GM19397 (cell line): ENCODE results near the gene TRIM38.
"Not testable (repeated sequence)": the region's sequence is repeated elsewhere in the genome, so short reads cannot be mapped to it uniquely, and the experiment has no call there.

Experiments used
- ATAC-seq: cut with Tn5 transposase; IDR thresholded peaks from one replicate; pipeline ENCODE4 v1.9.1; 2021; ENCODE audit warnings: mild to moderate bottlenecking, moderate library complexity; ENCODE audit not compliant: unreplicated experiment

Gene TRIM38

DNA sequence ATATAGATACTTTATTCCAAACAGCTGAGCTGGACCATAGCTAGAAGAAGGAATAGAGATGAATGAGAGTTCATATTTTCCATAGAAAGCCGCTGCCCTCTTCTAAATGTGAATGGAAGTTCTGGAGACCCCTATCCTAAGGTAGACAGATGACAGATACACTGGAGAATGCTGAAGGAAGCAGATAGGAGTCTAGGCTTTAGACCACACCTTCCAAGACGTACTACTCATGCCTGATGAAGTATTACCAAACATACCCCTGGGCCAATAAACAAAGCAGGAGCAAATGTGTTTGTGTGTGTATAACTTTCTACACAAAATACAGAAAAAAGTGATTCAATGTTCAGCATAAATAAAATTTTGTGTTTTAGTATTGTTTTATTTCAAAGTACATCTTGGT is 23.0 kb upstream of the TRIM38 start:
- ATAC-seq = no peak

DNA sequence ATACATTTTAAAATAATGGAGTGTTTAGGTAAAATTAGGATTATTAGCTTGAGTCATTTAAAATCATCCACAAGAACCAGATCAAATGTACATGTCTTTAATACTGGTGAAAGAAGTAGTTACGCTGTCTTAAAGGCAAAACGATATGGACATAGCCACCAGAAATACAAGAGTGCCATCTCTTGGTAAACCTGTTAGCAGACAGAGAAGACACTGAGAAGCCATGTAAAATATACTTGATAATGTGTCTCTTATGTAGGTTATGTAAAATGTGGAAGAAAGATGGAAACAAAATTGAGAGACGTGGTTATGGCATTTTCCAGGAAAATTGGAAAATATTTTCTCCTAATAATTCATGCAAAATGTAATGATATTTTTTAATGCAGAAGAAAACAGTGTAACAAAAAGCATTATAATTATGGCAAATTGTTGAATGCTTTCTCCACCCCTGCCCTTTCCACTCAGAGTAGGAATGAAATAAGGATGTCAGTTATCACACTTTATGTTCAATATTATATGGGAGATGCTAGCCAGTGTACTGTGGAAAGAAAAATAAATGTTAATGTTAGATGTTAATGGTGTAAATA is 19.9 kb upstream of the TRIM38 start:
- ATAC-seq = no peak

DNA sequence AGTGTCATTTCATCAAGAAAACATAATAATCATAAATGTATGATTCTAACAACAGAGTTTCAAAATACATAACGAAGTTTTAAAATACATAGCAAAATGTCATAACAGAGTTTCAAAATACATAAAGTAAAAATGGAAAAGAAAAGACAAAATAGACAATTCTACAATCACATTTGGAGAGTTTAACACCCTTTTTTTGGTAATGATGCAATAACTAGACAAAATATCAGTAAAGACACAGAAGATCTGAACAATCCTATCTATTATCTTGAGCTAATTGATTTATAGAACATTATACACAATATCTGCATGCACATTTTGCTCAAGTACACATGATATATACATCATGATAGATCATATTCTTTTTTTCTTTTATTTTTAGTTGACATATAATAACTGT is 18.7 kb upstream of the TRIM38 start:
- ATAC-seq = no peak

DNA sequence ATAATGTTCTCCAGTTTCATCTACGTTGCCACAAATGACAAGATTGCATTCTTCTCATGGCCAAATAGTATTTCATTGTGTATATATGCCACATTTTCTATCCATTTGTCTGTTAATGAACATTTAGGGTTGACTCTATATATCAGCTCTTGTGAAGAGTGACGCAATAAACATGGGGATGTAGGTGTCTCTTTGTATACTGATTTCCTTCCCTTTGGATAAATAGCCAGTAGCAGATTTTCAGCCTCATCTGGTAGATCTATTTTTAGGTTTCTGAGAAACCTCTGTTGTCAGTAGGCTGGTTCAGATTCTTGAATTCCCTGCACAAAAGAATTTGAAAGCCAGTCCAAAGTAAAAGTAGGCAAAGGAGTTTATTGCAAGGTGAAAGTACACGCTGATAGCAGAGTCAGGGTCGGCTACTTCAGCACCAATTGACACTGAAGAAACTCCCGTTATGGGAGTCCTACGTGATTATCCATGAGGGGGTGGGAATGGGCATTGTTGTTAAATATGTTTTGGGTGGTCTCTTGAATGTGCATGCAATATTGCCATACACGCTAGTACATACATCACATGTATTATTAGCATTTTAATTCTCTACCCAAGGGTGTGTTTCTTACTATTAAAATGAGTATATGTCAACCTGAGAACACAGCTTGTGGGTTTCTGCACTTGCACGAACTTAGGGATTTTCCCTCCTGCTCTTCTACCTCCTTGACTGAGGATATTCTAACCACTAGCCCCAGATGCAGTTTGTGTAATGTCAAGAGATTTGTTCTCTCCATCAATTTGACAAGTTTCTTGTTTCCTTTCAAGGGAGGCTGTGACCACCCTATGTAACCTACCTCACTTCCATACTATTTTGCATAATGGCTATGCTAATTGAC is 17.7 kb upstream of the TRIM38 start:
- peak; percentile 67 for ATAC-seq

DNA sequence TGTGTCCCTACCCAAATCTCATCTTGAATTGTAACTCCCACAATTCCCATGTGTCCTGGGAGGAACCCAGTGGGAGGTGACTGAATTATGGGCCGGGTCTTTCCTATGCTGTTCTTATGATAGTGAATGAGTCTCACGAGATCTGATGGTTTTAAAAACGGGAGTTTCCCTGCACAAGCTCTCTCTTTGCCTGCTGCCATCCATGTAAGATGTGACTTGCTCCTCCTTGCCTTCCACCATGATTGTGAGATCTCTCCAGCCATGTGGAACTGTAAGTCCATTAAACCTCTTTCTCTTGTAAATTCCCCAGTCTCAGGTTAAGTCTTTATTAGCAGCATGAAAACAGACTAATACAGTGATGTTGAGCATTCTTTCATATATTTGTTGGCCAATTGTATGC is 16.9 kb upstream of the TRIM38 start:
- not testable (repeated sequence) for ATAC-seq

DNA sequence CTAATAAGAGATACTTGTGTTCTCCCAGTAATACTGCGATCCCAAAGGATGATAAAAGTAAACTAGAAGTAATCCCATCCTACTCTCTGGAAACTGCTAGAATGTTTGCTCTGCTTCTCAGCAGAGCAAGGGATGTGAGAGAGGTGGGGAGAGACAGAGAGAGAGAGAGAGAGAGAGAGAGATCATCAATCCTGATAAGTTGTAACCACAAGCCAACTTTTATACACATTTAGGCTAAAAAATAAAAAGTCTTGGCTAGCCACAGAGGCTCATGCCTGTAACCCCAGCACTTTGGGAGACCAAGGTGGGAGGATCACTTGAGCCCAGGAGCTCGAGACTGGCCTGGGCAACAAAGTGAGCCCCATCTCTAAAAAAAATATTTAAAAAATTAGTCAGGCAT is 16.0 kb upstream of the TRIM38 start:
- ATAC-seq = no peak

DNA sequence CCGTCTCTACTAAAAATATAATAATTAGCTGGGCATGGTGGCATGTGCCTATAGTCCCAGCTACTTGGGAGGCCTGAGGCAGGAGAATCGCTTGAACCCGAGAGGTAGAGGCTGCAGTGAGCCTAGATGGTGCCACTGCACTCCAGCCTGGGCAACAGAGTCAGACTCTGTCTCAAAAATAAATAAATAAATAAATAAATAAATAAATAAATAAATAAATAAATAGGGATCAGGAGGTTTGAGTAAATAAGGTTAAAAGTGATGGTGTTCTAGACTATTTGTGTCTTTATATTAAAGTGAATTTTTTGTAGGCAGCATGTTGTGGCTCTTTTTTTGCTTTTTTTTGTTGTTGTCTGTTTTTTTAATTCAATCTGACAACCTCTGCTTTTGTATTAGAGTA is 15.1 kb upstream of the TRIM38 start:
- not testable (repeated sequence) for ATAC-seq

DNA sequence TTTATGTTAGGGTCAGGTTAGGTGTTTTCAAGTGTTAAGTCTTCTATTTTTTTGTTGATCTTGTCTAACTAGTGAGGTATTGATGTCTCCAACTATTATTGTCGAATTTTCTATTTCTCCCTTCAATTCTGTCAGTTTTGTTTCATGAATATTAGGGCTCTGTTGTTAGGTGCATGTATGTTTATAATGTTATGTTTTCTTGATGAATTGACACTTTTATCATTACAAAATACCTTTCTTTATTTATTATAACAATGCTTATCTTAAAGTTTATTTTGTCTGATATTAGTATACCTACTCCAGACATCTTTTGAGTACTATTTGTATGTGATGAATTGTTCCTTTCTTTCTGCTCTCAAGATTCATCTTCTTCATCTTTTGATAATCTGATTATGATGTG is 12.9 kb upstream of the TRIM38 start:
- ATAC-seq = no peak

DNA sequence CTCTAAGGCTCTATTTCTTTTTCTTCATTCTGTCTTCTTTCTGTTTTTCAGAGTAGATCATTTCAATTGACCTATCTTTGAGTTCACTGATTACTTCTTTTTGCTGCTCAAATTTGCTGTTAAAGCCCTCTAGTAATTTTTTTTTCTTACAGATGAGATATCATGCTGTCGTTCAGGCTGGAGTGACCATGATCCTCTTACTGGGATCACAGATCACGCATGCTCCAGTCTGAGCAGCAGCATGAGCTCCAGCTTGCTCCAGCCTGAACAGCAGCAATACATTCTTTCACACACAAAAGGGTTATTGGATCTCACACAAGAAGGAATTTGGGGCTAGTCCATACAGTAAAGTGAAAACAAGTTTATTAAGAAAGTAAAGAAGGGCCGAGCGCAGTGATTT is 12.3 kb upstream of the TRIM38 start:
- ATAC-seq = no peak

DNA sequence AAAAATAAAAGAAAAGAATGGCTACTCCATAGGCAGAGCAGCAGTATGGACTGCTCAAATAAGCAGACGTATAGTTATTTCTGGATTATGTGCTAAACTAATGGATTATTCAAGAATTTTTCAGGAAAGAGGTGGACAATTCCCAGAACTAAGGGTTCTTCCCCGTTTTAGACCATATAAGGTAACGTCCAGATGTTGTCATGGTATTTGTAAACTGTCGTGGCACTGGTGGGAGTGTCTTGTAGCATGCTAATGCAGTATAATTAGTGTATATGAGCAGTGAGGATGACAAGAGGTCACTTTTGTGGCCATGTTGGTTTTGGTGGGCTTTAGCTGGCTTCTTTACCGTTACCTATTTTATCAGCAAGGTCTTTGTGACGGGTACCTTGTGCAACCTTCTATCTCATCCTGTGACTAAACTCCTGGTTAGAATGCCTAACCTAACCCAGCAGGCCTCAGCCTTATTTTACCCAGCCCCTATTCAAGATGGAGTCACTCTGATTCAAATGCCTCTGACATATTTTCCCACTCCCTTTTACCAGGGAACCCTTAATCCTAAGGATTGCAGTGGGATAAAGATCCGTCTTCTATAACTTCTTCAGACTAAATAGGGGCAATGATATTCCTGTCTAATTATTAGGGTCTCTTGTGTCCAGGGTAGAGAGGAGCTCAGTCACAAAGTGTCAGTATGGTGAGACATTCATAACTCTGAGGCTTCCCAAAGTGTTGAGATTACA is 11.1 kb upstream of the TRIM38 start:
- no peak for ATAC-seq

DNA sequence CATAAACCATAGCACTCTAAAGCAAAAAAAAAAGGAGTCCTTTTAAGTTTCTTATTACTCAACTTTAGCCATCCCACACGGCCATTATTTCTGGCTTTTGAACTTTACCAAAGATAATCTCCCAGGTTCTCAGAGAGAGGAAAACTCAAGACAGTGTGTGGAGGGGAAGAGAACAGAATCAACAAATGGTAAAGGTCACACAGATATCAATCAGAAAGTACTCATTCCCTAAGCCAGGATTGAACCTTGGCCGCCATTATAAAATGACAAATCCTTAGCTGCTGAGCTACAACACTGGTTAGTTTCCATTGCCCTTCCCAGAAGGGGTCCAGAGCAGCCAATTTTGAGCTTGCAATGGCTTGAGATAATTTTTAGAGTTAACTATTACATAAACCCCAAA is 10.1 kb upstream of the TRIM38 start:
- no peak for ATAC-seq

DNA sequence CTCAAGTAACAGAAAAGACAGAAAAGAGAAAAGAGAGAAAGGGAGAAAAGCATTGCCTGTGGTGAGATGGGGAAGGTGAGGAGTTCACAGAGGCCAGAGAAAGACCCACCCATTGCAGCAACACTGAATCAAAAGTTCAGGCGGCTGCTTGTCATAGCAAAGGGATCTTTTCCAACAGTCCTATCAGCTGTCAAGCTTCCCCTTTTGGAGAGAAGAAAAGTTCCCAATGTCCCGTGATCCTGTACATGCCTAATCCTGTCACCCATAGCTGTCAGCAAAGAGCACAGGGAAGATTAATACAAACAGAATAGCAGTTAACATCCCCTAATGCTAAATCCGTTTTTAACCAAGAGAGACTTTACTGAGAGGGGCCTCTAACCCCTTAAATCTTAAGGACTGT is 8.9 kb upstream of the TRIM38 start:
- ATAC-seq = no peak

DNA sequence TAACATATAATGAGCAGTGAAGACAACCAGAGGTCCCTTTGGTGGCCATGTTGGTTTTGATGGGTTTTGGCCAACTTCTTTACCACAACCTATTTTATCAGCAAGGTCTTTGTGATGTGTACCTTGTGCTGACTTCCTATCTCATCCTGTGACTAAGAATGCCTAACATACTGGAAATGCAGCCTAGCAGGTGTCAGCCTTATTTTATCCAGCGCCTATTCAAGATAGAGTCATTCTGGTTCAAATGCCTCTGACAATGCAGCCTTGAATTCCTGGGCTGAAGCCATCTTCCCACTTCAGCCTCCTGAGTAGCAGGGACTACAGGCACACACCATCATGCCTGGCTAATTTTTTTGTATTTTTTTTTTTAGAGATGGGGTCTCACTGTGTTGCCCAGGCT is 7.8 kb upstream of the TRIM38 start:
- no peak for ATAC-seq

DNA sequence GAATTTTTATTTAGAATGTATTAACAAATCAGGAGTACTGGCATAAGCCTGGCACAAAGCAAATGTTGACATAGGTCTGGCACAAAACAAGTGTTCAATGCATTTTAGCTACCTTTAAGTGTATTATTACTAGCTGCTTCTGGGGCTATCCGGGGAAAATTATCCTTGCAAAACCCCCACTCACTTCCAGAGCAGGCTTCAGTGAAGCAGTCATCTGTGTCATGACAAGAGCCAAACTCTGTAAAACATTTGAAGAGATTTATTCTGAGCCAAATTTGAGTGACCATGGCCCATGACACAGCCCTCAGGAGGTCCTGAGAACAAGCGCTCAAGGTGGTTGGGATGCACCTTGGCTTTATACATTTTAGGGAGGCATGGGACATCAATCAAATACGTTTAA is 6.4 kb upstream of the TRIM38 start:
- no peak for ATAC-seq

DNA sequence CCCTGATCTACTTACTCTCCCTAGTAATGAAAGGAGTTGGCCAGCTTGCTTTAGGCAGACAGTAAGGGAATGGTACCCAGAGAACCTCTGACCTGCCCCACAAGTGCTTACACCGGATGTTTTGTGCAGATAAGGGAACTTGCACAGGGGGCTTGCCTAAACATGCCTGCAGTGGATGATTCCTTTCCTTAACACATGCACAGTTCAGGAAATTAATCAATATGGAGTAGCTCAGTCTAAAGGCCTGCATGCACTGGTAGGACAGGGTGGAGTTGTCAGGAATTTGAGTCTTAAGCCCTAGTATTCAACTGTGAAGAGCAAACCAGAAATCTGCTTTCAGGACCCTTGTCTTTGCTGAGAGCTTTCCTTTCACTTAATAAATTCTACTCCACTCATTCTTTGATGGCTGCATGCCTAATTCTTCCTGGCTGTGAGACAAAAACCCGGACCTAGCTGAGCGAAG is 3.9 kb upstream of the TRIM38 start:
- ATAC-seq = no peak

DNA sequence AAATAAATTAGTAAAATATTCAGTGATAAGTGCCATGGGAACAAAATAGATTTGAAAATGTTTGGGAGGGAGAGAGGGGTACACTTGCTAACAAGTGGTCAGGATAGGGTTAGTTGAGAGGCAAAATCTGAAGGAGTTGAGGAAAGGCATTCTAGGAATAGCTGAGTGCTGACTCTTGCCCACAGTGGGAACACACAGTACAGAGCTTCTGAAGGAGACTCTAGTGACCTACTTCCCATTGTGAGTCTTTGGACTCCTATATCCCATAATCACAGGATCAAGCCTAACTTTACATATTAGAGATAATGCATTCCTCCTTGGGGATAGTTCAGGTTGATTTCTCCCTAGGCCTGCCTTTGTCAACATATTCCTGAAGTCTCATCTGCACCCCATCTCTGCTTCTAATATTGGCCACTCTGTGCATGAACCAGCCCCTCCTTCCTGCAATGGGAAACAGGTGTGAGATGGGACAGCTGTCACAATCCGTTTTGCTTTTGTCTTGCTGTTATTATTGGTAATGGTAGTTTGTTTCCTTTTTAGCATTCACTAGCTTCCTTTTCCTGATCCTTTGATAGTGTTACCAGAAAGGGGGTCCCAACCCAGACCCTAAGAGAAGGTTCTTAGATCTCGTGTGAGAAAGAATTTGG is 2.6 kb upstream of the TRIM38 start:
- no peak for ATAC-seq

DNA sequence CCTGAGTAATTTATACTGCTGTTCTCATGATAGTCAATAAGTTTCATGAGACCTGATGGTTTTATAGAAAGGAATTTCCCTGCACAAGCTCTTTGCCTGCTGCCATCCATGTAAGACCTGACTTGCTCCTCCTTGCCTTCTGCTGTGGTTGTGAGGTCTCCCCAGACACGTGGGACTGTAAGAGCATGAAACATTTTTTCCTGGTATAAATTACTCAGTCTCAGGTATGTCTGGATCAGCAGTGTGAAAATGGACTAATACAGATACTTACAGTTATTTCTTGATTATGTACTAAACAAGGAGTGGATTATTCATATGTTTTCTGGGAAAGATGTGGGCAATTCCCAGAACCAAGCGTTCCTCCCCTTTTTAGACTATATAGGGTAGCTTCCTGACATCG is 1.9 kb upstream of the TRIM38 start:
- no peak for ATAC-seq

DNA sequence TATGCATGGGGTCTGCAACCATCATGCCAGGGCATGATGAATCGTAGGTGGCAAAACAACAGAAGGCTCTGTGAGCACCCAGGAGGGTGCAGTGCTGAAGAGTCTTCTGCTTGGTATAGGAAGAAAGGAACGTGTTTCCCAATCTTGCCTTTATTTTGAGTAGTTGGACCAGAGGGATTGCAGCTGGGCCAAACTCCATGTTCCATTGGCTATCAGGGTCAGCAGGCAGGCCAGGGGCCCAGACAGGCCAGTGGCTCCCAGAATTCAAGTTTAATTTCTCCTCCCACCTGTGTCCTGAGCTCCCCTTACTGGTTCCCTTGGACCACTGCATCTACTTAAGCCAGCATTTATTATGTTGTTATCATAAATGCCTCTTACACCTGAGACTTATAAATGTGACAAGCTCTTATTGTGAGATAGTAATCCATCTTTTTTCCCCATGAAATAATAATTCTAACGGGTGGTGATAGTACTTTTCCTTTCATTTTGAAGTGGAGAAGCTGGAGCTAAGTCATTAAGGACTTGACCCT is 918 bp upstream of the TRIM38 start:
- no peak for ATAC-seq

DNA sequence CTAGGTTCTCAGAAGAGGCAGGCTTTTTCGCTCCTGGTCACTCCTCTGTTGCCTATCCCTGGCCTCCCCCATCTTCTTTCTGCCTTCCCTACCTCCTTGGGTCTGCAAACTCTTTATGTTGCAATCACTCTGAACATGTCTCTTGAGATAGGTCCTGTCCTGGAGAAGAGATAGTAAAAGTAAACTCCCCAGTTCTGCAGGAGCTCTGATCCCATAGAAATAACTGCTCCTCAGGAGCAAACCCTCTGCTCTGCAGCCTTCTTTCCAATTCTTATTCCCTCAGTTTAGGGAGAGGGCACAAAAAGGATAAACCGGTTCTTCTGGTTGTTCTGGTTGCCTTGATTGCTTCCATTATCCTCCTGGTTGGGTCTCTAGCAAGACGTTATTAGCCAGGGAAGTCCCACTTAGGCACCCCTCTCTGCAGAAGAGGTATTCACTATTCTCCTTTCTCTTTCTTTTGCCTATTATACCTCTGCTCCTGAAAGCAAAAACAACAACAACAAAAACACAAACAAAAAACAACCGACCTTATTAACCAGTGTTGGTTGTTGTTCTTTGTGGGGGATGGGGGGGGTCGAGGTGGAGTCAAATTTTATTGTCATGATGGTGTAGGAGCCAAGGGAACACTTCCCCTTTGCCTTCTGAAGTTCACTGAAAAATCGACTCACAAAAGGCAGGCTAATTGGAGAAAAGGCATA is 973 bp downstream of the TRIM38 start:
- ATAC-seq = no peak

DNA sequence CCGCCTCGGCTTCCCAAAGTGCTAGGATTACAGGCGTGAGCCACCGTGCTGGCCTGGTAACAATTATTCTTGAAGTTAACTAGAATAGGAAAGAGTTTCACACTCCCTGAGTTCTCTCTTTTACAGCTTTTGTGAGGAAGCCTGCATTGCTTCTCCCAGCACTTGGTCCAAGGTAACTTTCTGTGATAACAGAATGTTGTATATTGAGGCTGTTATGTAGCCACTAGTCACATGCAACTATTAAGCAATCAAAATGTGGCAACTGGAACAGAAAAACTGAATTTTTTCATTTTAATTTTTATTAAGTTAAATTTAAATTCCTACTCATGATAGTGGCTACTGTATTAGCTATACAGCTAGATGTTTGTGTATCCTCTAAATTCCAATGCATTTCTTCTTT is 2.5 kb downstream of the TRIM38 start:
- ATAC-seq = no peak

DNA sequence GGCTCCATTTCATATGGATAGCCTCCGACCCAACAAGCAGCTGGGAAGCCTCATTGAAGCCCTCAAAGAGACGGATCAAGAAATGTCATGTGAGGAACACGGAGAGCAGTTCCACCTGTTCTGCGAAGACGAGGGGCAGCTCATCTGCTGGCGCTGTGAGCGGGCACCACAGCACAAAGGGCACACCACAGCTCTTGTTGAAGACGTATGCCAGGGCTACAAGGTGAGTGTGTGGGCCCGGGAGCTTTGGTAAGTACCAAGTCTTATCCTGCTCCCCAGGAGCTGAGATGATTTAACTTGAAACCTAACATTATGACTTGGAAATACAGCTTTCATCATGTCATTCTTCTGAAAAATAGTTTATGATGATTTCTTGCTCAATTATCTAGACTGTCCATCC is 4.1 kb downstream of the TRIM38 start:
- ATAC-seq = no peak
